Cardiac muscle cell (in vitro differentiated cells and primary cell): ENCODE results near the gene PLPP3. TPM values are rescaled to one million over a fixed set of nuclear protein-coding genes. Genes with fewer than 3 reads are reported as not detected.

Experiments
- DNase-seq, 2 donors: peaks; one replicate each; pipeline versions ENCODE4 v3.0.0 to v3.0.0-alpha.2; 2010 to 2017; ENCODE audit warnings: low read depth in 1 of 2, low spot score in 1 of 2
- H3K27ac ChIP-seq: fragments of 200-600 bp; sonication (generic); 2 replicates; pipeline ENCODE4 v1.5.1; 2016
- H3K27me3 ChIP-seq: fragments of 200-600 bp; sonication (generic); 2 replicates; pipeline ENCODE4 v1.6.0; 2016; ENCODE audit warnings: control low read depth
- H3K36me3 ChIP-seq: fragments of 200-600 bp; sonication (generic); 2 replicates; pipeline ENCODE4 v1.5.1; 2016; ENCODE audit warnings: control low read depth
- H3K4me1 ChIP-seq: fragments of 200-600 bp; sonication (generic); 2 replicates; pipeline ENCODE4 v1.8.1; 2017; ENCODE audit warnings: low read depth, mild to moderate bottlenecking, mixed run types
- H3K4me3 ChIP-seq: fragments of 200-600 bp; sonication (generic); 2 replicates; pipeline ENCODE4 v1.5.1; 2016; ENCODE audit warnings: mild to moderate bottlenecking
- H3K9me3 ChIP-seq: fragments of 200-600 bp; sonication (generic); 2 replicates; pipeline ENCODE4 v1.5.1; 2017; ENCODE audit warnings: low read depth, mild to moderate bottlenecking, control low read depth
- polyA plus RNA-seq: library from polyadenylated mRNA; unstranded; fragments of >200 nt; fragmentation: Nextera tagmentation; extraction: Ambion mirVana; gene quantifications from 2 replicates; pipeline ENCODE4 v1.2.1, GENCODE V29; 2016
- total RNA-seq: library from RNA; depleted of rRNA; stranded (reverse); fragments of >200 nt; gene quantifications from 2 replicates; pipeline ENCODE4 v1.2.3, GENCODE V29; 2016
- TF ChIP-seq, protein P1 (sequence below): IDR thresholded peaks from 2 replicates; pipeline ENCODE4 v1.5.1; 2012; ENCODE audit warnings: low read depth, mild to moderate bottlenecking, low read length

The PLPP3 gene
- total and polyA plus RNA-seq, 2 experiments from 2014 or later: 41.4 to 58.2 TPM

DNA sequence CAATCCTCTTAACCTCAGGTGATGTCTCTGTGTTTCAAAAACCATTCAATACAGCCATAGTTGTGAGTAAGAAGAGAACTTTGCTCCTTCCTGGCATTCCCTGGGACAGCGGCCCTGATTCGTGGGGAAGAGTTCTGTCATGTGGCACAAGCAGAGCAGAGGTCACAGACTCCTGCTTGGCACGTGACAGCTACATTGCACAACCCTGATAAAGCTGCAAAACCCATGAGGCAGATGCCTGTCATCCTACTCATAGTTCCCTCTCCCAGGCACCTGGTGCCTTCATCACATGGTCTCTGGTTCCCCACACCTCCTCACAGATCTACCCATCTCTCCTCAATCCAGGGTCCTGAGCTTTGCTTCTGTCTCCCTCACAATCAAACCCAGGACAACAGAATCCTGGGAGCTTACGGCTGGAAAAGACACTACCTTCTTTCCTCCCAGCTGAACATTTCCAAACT, 70.8 kb downstream of the PLPP3 start:
- Histone ChIP-seq H3K4me1 (peaks cover 51% of the 10 kb centered on the region), H3K27ac (peak overlapping the region; percentile 60), H3K27me3 (no peaks in the 10 kb centered on the region), H3K9me3 (no peaks in the 10 kb centered on the region), H3K36me3 (peaks cover 18% of the 10 kb centered on the region), H3K4me3 (no peak overlapping the region)
- TF ChIP-seq, protein P1, sequence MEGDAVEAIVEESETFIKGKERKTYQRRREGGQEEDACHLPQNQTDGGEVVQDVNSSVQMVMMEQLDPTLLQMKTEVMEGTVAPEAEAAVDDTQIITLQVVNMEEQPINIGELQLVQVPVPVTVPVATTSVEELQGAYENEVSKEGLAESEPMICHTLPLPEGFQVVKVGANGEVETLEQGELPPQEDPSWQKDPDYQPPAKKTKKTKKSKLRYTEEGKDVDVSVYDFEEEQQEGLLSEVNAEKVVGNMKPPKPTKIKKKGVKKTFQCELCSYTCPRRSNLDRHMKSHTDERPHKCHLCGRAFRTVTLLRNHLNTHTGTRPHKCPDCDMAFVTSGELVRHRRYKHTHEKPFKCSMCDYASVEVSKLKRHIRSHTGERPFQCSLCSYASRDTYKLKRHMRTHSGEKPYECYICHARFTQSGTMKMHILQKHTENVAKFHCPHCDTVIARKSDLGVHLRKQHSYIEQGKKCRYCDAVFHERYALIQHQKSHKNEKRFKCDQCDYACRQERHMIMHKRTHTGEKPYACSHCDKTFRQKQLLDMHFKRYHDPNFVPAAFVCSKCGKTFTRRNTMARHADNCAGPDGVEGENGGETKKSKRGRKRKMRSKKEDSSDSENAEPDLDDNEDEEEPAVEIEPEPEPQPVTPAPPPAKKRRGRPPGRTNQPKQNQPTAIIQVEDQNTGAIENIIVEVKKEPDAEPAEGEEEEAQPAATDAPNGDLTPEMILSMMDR: no peak
- peak in 1 of 2 donors; percentile 62 for DNase-seq

DNA sequence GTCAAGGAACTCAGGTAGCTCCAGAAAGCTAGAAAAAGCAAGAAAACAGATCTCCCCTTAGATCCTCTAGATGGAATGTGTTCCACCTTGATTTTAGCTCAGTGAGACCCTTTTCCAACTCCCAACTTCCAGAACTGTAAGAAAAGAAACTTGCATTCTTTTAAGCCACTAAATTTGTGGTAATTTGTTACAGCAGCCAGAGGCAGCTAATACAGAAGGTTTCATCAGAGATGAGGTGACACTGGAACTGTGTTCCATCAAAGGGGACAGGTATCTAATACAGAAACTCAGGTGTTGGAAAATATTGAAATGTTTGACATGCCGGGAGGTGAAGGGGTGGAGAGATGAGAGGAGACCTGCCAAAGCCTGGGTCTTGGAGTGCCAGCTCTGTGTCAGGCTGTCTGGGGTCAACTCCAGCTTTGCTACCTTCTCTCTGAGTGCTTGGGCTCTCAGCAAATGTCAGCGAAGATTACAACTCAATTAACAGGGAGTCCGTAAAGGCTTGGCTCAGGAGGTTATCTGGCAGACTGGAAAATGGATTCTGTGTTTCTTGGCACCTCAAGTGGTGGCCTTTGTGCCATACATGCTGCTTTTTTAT, 71.3 kb downstream of the PLPP3 start:
- Histone ChIP-seq H3K27me3 (no peaks in the 10 kb centered on the region), H3K27ac (peak overlapping the region; percentile 60), H3K36me3 (peaks cover 18% of the 10 kb centered on the region), H3K9me3 (no peaks in the 10 kb centered on the region), H3K4me1 (peaks cover 51% of the 10 kb centered on the region), H3K4me3 (no peak overlapping the region)
- DNase-seq: peak in 1 of 2 donors; percentile 47
- TF ChIP-seq, protein P1: no peak

DNA sequence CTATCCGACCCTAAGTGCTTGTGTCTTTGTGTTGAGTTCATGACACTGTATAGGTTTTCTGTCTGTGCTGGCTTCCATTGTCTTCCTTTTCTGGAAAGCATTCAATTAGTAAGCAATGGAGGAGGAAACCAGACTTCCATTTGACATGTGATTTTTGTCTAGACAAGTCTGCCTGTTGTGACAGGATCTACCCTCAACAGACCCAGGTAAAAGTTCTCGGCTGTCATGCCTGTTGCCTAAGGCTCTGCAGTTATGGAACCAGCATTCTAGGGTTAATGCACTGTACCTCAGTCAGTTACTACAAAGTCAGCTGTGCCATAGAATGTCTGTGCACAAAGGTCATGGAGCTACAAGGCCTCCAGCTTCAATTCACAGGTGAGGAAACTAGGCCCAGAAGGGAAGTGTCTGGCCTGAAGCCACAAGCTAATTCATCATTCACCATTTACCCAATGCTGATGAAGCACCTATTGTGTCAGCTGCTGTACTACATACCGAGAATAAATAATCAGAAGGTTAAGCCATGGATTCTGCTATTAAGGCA, 72.3 kb downstream of the PLPP3 start:
- H3K4me1 ChIP-seq: peaks cover 51% of the 10 kb centered on the region
- peaks cover 18% of the 10 kb centered on the region for H3K36me3 ChIP-seq
- TF ChIP-seq, protein P1: no peak
- H3K27ac ChIP-seq: no peak overlapping the region
- no peaks in the 10 kb centered on the region for H3K9me3 ChIP-seq
- H3K27me3 ChIP-seq: no peaks in the 10 kb centered on the region
- H3K4me3 ChIP-seq: no peak overlapping the region
- DNase-seq: no peak

DNA sequence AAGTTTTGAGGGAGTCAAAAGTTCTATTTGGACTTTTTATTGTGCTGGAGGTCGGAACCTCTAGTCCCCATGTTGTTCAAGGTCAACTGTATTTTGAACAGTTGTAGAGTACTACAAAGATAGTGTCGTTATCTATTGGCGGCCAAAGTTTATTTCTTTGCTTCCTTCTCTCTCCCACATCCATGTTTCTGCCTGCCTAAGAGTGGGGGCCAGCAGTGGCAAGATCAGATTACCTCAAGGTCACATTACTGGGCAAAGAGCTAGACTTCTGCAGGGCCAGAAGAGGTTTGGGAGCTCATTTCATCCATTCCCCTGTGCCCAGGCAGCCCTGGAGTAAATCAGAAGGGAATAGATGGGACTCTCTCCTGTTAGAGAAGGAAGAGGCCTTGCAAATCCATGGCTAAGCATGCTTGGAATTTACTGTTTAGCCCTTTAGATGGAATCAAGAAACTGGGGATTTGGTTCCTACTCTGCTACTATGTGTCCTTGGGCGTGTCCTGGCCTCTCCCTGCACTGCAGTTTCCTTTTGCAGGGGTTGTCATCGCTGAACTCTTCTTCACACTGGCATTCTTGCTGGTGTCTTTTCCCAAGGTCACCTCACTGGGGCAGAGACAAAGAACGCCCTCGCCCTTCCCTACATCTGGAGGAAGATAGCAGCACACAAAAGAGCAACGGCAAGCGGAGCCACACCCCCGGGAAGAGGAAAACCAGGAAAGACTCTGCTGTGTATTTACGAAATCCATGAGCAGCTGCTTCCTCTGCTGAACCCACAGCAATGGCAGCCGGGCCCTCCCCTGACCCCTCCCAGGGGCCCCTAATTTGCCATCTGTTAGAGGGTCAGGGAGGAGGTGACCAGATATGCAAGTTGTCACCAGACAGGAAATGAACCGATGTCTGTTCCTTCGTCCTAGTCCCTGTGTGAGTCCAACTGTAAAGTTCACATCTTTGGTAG, 73.3 kb downstream of the PLPP3 start:
- DNase-seq: no peak
- Histone ChIP-seq H3K9me3 (no peaks in the 10 kb centered on the region), H3K36me3 (peaks cover 12% of the 10 kb centered on the region), H3K27ac (peak overlapping the region; percentile 34), H3K27me3 (no peaks in the 10 kb centered on the region), H3K4me3 (no peak overlapping the region), H3K4me1 (peaks cover 45% of the 10 kb centered on the region)
- TF ChIP-seq, protein P1: no peak

DNA sequence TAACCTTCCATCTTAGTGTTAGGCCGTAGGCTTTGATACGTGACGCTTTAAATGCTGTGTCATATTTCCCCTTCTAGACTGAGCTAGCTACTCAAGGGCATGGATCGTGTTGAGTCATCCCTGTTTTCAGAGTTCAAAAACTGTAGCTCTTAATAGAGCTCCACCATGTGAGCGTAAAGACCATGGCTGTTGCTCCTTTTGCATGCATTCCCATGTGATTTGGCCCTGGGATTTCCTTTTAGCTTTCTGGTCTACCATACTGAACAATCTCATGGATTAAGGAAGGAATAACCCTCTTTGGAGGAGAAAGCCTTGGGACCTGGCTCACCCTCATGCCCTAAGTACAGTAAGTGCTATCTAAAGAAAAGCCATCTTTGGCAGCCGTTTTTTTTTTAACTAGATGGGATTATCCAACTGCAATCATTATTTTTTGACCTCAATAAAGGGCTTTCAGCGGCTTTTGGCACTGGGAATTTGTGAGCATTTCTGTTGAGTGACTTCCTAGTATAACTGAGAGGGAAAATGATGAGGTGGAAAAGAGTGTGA, 76.6 kb downstream of the PLPP3 start:
- DNase-seq: peak in 1 of 2 donors; percentile 43
- peaks cover 14% of the 10 kb centered on the region for H3K4me1 ChIP-seq
- TF ChIP-seq, protein P1: no peak
- peaks cover 12% of the 10 kb centered on the region for H3K36me3 ChIP-seq
- no peak overlapping the region for H3K27ac ChIP-seq
- H3K4me3 ChIP-seq: no peak overlapping the region
- H3K27me3 ChIP-seq: no peaks in the 10 kb centered on the region
- H3K9me3 ChIP-seq: no peaks in the 10 kb centered on the region
